K562 (cell line): ENCODE results near the gene KCNH2. TPM values are rescaled to one million over a fixed set of nuclear protein-coding genes. Genes with fewer than 3 reads are reported as not detected.

Source experiments
- ATF1 ChIP-seq, 2 experiments: fragments of 450-650 bp in 1 of 2; IDR thresholded peaks; 2 replicates each; pipeline ENCODE4 v1.6.1; 2016; ENCODE audit warnings: missing compliant biosample characterization in 1 of 2, missing genetic modification characterization in 1 of 2
- ATF6 ChIP-seq: sonication (generic); formaldehyde crosslinking; IDR thresholded peaks from 2 replicates; pipeline ENCODE4 v1.4.0; 2020; ENCODE audit warnings: mild to moderate bottlenecking, missing genetic modification reagents
- CBFA2T2 ChIP-seq: fragments of 450-650 bp; conservative IDR thresholded peaks from 2 replicates; pipeline ENCODE4 v1.6.1; 2017; ENCODE audit warnings: mild to moderate bottlenecking
- CBX5 ChIP-seq: IDR thresholded peaks from 2 replicates; pipeline ENCODE4 v1.6.1; 2014; ENCODE audit warnings: low read depth, borderline replicate concordance
- CREB1 ChIP-seq, 2 experiments: sonication (generic) in 1 of 2; formaldehyde crosslinking in 1 of 2; IDR thresholded peaks; 2 replicates each; pipeline versions ENCODE4 v1.6.1 to v1.8.0; 2012 to 2022; ENCODE audit warnings: inconsistent platforms in 1 of 2, mild to moderate bottlenecking in 1 of 2, missing genetic modification reagents in 1 of 2, moderate library complexity in 1 of 2
- POLR2B ChIP-seq: fragments of 450-650 bp; IDR thresholded peaks from 2 replicates; pipeline ENCODE4 v1.6.1; 2018; ENCODE audit warnings: low read depth; ENCODE audit not compliant: partially characterized antibody
- POLR2H ChIP-seq: IDR thresholded peaks from 2 replicates; pipeline ENCODE4 v1.6.1; 2016; ENCODE audit warnings: missing genetic modification characterization, low read depth, mild to moderate bottlenecking, control low read depth, missing compliant biosample characterization, moderate library complexity
- RBM39 ChIP-seq: fragments of 200-400 bp; formaldehyde crosslinking; optimal IDR thresholded peaks from 2 replicates; pipeline ENCODE3; 2018; ENCODE audit warnings: low read depth, low read length
- SREBF2 ChIP-seq: sonication (generic); formaldehyde crosslinking; IDR thresholded peaks from 2 replicates; pipeline ENCODE4 v1.4.0; 2020; ENCODE audit warnings: mild to moderate bottlenecking, missing genetic modification reagents
- SRSF7 ChIP-seq: fragments of 200-400 bp; formaldehyde crosslinking; optimal IDR thresholded peaks from 2 replicates; pipeline ENCODE3; 2017; ENCODE audit warnings: mild to moderate bottlenecking, low read depth, low read length
- TCF15 ChIP-seq: fragments of 250-450 bp; sonication (Bioruptor Pico); IDR thresholded peaks from 2 replicates; pipeline ENCODE4 v1.8.0; 2022; ENCODE audit warnings: moderate library complexity, mild to moderate bottlenecking, inconsistent platforms
- TGIF2 ChIP-seq: sonication (generic); formaldehyde crosslinking; IDR thresholded peaks from 2 replicates; pipeline ENCODE4 v1.8.1; 2022; ENCODE audit warnings: mild to moderate bottlenecking, missing genetic modification reagents, moderate library complexity
- ZBTB5 ChIP-seq: fragments of 450-650 bp; IDR thresholded peaks from 2 replicates; pipeline ENCODE4 v1.6.1; 2017; ENCODE audit warnings: antibody characterized with exemption
- ZFP36 ChIP-seq: fragments of 150-350 bp; IDR thresholded peaks from 2 replicates; pipeline ENCODE4 v1.6.1; 2018; ENCODE audit warnings: low read length, low read depth; ENCODE audit not compliant: partially characterized antibody
- ZNF134 ChIP-seq: fragments of 250-450 bp; sonication (Bioruptor Pico); conservative IDR thresholded peaks from 2 replicates; pipeline ENCODE4 v1.4.0; 2020
- ZNF174 ChIP-seq: fragments of 250-450 bp; sonication (Bioruptor Pico); IDR thresholded peaks from 2 replicates; pipeline ENCODE4 v1.4.0; 2020; ENCODE audit warnings: mild to moderate bottlenecking
- ZNF384 ChIP-seq: IDR thresholded peaks from 2 replicates; pipeline ENCODE4 v1.6.1; 2012; ENCODE audit warnings: low read depth, low read length, improper control_type of control experiment
- polyA plus RNA-seq, 8 experiments: library from polyadenylated mRNA; depleted of rRNA in 4 of 8; stranded (reverse) in 5 of 8; unstranded in 3 of 8; fragments of >200 nt; fragmentation: Nextera tagmentation in 2 of 8; fragmentation: Illumina TruSeq in 1 of 8; extraction: Ambion mirVana in 2 of 8; extraction: Trizol in 1 of 8; gene quantifications; 2 replicates each; pipeline versions ENCODE4 v1.2.1 to v1.2.3, GENCODE V29; 2011 to 2014; ENCODE audit warnings: inconsistent platforms in 1 of 8, missing spikeins in 1 of 8
- total RNA-seq, 7 experiments: library from RNA; depleted of rRNA in 6 of 7; stranded (reverse); fragments of >200 nt in 6 of 7; fragmentation: Illumina TruSeq in 2 of 7; extraction: Trizol in 2 of 7; gene quantifications; 2 replicates each; pipeline versions ENCODE4 v1.2.1 to v1.2.3, GENCODE V29; 2011 to 2021; ENCODE audit warnings: low replicate concordance in 1 of 7

Gene KCNH2
- total and polyA plus RNA-seq, 9 of the 15 experiments (the other 6 are each of a cell fraction or from before 2014, with no cell fraction given), result 18.1 to 368 (median 218) TPM

GRCh38 chr7:151015967-151016366 is 37.8 kb upstream of the KCNH2 start (continued):
- TF ChIP-seq ZBTB5 (no peak), ZFP36 (no peak), ATF6 (CRISPR knock-in tag) (no peak), ZNF134 (peak; percentile 92), ATF1 (CRISPR knock-in tag; IDR thresholded peaks at IDR 0.05) (no peak), ATF1 (tag; IDR thresholded peaks at IDR 0.05) (no peak), POLR2H (tag) (no peak), RBM39 (no peak), SRSF7 (no peak), SREBF2 (CRISPR knock-in tag) (no peak), POLR2B (no peak), ZNF384 (no peak), CBX5 (no peak), CREB1 (IDR thresholded peaks at IDR 0.05) (no peak), CREB1 (CRISPR knock-in tag; IDR thresholded peaks at IDR 0.05) (peak; percentile 34; the same call in 1 of the 2 replicates), TGIF2 (0 out of 2 replicates have a peak, but pooled peaks have one; percentile 44), TCF15 (no peak), CBFA2T2 (no peak), ZNF174 (no peak)
